Aorta (tissue), 5 donors: ENCODE results near the gene ECHDC3. TPM values are rescaled to one million over a fixed set of nuclear protein-coding genes. Genes with fewer than 3 reads are reported as not detected.

Source experiments
- ATAC-seq: fragments of 200-7000 bp; cut with Tn5 transposase; one replicate; pipeline ENCODE4 v1.9.1; 2022; ENCODE audit warnings: moderate library complexity; ENCODE audit not compliant: low FRiP score
- DNase-seq, 2 donors: peaks; one replicate each; pipeline ENCODE4 v3.0.0-alpha.2; 2020
- H3K27ac ChIP-seq, 2 donors: one replicate each; pipeline ENCODE4 v1.5.1; 2013; ENCODE audit warnings: low read length in 2 of 2, mild to moderate bottlenecking in 2 of 2, moderate library complexity in 2 of 2, control low read depth in 1 of 2, inconsistent platforms in 1 of 2, low read depth in 1 of 2
- H3K27me3 ChIP-seq, 2 donors: one replicate each; pipeline ENCODE4 v1.6.1; 2013; ENCODE audit warnings: control low read depth in 1 of 2, low read length in 1 of 2, mild to moderate bottlenecking in 1 of 2, moderate library complexity in 1 of 2; ENCODE audit not compliant: insufficient read depth in 2 of 2, control insufficient read depth in 1 of 2
- H3K36me3 ChIP-seq, 2 donors: one replicate each; pipeline ENCODE4 v1.6.1; 2013; ENCODE audit warnings: control low read depth in 1 of 2, low read length in 1 of 2, mild to moderate bottlenecking in 1 of 2; ENCODE audit not compliant: insufficient read depth in 2 of 2, control insufficient read depth in 1 of 2
- H3K4me1 ChIP-seq, 2 donors: one replicate each; pipeline ENCODE4 v1.6.1; 2013; ENCODE audit warnings: low read length in 2 of 2, control low read depth in 1 of 2, mild to moderate bottlenecking in 1 of 2, moderate library complexity in 1 of 2; ENCODE audit not compliant: insufficient read depth in 2 of 2, control insufficient read depth in 1 of 2
- H3K4me3 ChIP-seq, 2 donors: one replicate each; pipeline ENCODE4 v1.5.1; 2013; ENCODE audit warnings: low read length in 2 of 2, control low read depth in 1 of 2, mild to moderate bottlenecking in 1 of 2
- H3K9me3 ChIP-seq: one replicate; pipeline ENCODE4 v1.6.1; 2013; ENCODE audit warnings: mild to moderate bottlenecking, low read length; ENCODE audit not compliant: control insufficient read depth
- WGBS, 2 donors: extraction: QIAGEN DNeasy Blood & Tissue Kit; methylation state at CpG; one replicate each; pipeline ENCODE4 v1.1.7; 2013; 5-methylcytosine and 5-hydroxymethylcytosine counted together
- intact Hi-C, 2 donors: fragments of 100-400 bp; cut with DNase I; formaldehyde crosslinking; loops; one replicate each; pipeline versions ENCODE4 v1.14.2 to v1.15.0; 2022
- polyA plus RNA-seq, 2 donors: library from polyadenylated mRNA; stranded (reverse); fragments of 200-250 nt; gene quantifications; one replicate each; pipeline ENCODE4 v1.2.3, GENCODE V29; 2013
- total RNA-seq, 2 donors: library from RNA; stranded (reverse); fragmentation: NEBNext Ultra II Directional; extraction: Animal tissue kit (Norgen Biotek cat#: 25700); gene quantifications; one replicate each; pipeline ENCODE4 v1.2.1, GENCODE V29; 2021
- donor health status: healthy with polysubstance abuse.
- donor health status: Bipolar disorder and iron deficiency.
- donor health status: DM: no; HTN: no; CAD: no.
- donor health status: DM: no; HTN: no; CAD: no.
- donor health status: DM: yes; HTN: yes; CAD: no.

ECHDC3 gene
- total and polyA plus RNA-seq, 4 donors, result 6.0 to 10.1 (median 8.5) TPM

- 58 to 60% methylated on average over 15 of the region's 15 CpGs for WGBS, 2 donors
- H3K27me3 ChIP-seq, result no peaks in the 10 kb centered on the region
- H3K9me3 ChIP-seq, result no peaks in the 10 kb centered on the region
- no peak overlapping the region for H3K4me3 ChIP-seq
- DNase-seq (no peak), ATAC-seq (no peak)
- no peaks in the 10 kb centered on the region for H3K4me1 ChIP-seq
- no peak overlapping the region for H3K27ac ChIP-seq
- no peaks in the 10 kb centered on the region for H3K36me3 ChIP-seq
- intact Hi-C loops, result no loop called here
These were observed 28.9 kb upstream of the ECHDC3 start for GRCh38 chr10:11713186-11713743.

GRCh38 chr10:11713963-11714362, 28.2 kb upstream of the ECHDC3 start:
- no peaks in the 10 kb centered on the region for H3K9me3 ChIP-seq
- H3K4me3 ChIP-seq, result no peak overlapping the region
- no peaks in the 10 kb centered on the region for H3K36me3 ChIP-seq
- H3K27me3 ChIP-seq, result no peaks in the 10 kb centered on the region
- no peak overlapping the region for H3K27ac ChIP-seq
- intact Hi-C loops, result no loop called here
- H3K4me1 ChIP-seq, result no peaks in the 10 kb centered on the region
- DNase-seq (no peak), ATAC-seq (no peak)
- 68 to 76% methylated on average over 10 of the region's 10 CpGs for WGBS, 2 donors

GRCh38 chr10:11714750-11715365, 27.3 kb upstream of the ECHDC3 start:
- H3K4me3 ChIP-seq, result no peak overlapping the region
- H3K36me3 ChIP-seq, result no peaks in the 10 kb centered on the region
- no peak for ATAC-seq
- no peaks in the 10 kb centered on the region for H3K4me1 ChIP-seq
- H3K27me3 ChIP-seq, result no peaks in the 10 kb centered on the region
- no peak overlapping the region for H3K27ac ChIP-seq
- H3K9me3 ChIP-seq, result no peaks in the 10 kb centered on the region
- 94 to 95% methylated on average over 9 of the region's 9 CpGs for WGBS, 2 donors
- intact Hi-C loops, result no loop called here
- no peak for DNase-seq

GRCh38 chr10:11715815-11716494, 26.2 kb upstream of the ECHDC3 start:
- no peaks in the 10 kb centered on the region for H3K4me1 ChIP-seq
- no peaks in the 10 kb centered on the region for H3K36me3 ChIP-seq
- DNase-seq (peak in 1 of 2 donors; percentile 58), ATAC-seq (no peak)
- H3K4me3 ChIP-seq, result no peak overlapping the region
- no peaks in the 10 kb centered on the region for H3K27me3 ChIP-seq
- H3K9me3 ChIP-seq, result no peaks in the 10 kb centered on the region
- WGBS, 2 donors, result 35 to 36% methylated on average over 13 of the region's 13 CpGs
- no peak overlapping the region for H3K27ac ChIP-seq
- intact Hi-C loops, result no loop called here

- WGBS, 2 donors, result 95 to 96% methylated on average over 4 of the region's 4 CpGs
- no peaks in the 10 kb centered on the region for H3K36me3 ChIP-seq
- no peak overlapping the region for H3K27ac ChIP-seq
- DNase-seq, result no peak
- H3K4me3 ChIP-seq, result no peak overlapping the region
- H3K27me3 ChIP-seq, result no peaks in the 10 kb centered on the region
- H3K9me3 ChIP-seq, result no peaks in the 10 kb centered on the region
- H3K4me1 ChIP-seq, result no peaks in the 10 kb centered on the region
- no peak for ATAC-seq
- intact Hi-C loops, result no loop called here
These were observed 25.5 kb upstream of the ECHDC3 start for GRCh38 chr10:11716686-11717085.

GRCh38 chr10:11719496-11720259, 22.5 kb upstream of the ECHDC3 start:
- WGBS, 2 donors, result 84 to 86% methylated on average over 13 of the region's 13 CpGs
- Histone ChIP-seq H3K27ac (no peak overlapping the region), H3K27me3 (no peaks in the 10 kb centered on the region), H3K4me1 (no peaks in the 10 kb centered on the region), H3K4me3 (no peak overlapping the region), H3K9me3 (no peaks in the 10 kb centered on the region), H3K36me3 (no peaks in the 10 kb centered on the region)
- intact Hi-C loops, result loop anchor here in 1 of 2 donors (10.0 kb wide), 1 partner anchor 205 kb away; no protein-coding TSS in a partner anchor
- no peak for ATAC-seq
- no peak for DNase-seq

GRCh38 chr10:11720260-11720741, 21.9 kb upstream of the ECHDC3 start:
- intact Hi-C loops, result loop anchor here in 1 of 2 donors (10.0 kb wide), 1 partner anchor 206 kb away; no protein-coding TSS in a partner anchor
- no peak for ATAC-seq
- WGBS, 2 donors, result 95 to 99% methylated on average over 11 of the region's 11 CpGs

GRCh38 chr10:11721806-11722205, 20.4 kb upstream of the ECHDC3 start:
- no peaks in the 10 kb centered on the region for H3K9me3 ChIP-seq
- no peaks in the 10 kb centered on the region for H3K4me1 ChIP-seq
- 87 to 94% methylated on average over 3 of the region's 3 CpGs for WGBS, 2 donors
- no peak overlapping the region for H3K4me3 ChIP-seq
- no peak overlapping the region for H3K27ac ChIP-seq
- intact Hi-C loops, result loop anchor here in 1 of 2 donors (10.0 kb wide), 1 partner anchor 207 kb away; no protein-coding TSS in a partner anchor
- H3K27me3 ChIP-seq, result no peaks in the 10 kb centered on the region
- ATAC-seq, result no peak
- DNase-seq, result no peak
- no peaks in the 10 kb centered on the region for H3K36me3 ChIP-seq

More at GRCh38 chr10:11720260-11720741, 21.9 kb upstream of the ECHDC3 start:
- Histone ChIP-seq H3K27ac (no peak overlapping the region), H3K9me3 (no peaks in the 10 kb centered on the region), H3K4me1 (no peaks in the 10 kb centered on the region), H3K4me3 (no peak overlapping the region), H3K36me3 (no peaks in the 10 kb centered on the region), H3K27me3 (no peaks in the 10 kb centered on the region)
- DNase-seq, result peak in 1 of 2 donors; percentile 63
